HG02623 (cell line): ENCODE results near the gene IFT122.

Source experiments
- ATAC-seq: cut with Tn5 transposase; IDR thresholded peaks from one replicate; pipeline ENCODE4 v1.9.1; 2021; ENCODE audit warnings: moderate library complexity; ENCODE audit not compliant: unreplicated experiment

The IFT122 gene

DNA sequence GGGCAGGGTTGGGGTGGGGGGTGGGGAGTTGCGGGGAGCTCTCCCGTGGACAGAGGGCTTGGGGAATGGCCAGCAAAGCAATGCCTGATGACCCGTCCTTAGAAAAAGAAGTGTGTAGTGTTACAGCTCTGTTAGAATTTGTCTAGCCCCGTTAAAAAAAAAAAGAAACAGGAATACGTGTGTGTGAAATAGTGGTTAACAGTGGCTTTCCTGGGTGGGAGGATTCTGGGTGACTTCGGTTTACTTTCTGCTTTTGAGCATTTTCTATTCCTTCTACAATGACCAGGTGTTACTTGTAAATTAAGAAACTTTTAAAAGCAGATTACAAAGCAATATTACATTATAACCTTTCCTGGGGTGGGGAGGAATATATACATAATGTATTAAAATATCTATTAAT lies 127.9 kb downstream of the IFT122 start:
- ATAC-seq: no peak

DNA sequence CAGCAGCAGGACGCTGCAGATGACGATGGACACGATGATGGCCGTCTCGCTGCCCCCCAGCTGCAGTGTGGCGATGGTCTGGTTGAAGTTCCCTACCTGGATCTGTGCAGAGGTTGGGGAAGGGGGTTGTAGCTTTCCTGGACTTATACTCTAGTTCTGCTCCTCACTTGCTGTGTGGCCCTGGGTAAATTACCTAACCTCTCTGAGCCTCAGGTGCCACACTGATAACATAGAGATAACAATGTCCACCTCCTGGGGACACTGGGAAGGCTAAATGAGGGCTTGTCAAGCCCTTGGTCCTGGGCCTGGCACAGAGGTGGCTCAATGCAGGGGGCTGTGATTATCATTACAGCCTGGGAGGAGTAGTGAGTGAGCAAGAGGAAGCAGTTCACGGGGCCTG lies 129.8 kb downstream of the IFT122 start:
- ATAC-seq: no peak
